Activated CD4-positive, alpha-beta T cell treated with anti-CD3 and anti-CD28 coated beads, Interleukin-2, amount 10 ng/mL, durations not matched to agents 7 days and 5 days (primary cell): Measurements from ENCODE around the gene DDI1. TPM values are rescaled to one million over a fixed set of nuclear protein-coding genes. Genes with fewer than 3 reads are reported as not detected.

Experiments used
- CTCF ChIA-PET: fragments of 350-600 bp; sonication (Branson Sonifier 250); formaldehyde crosslinking; loops from one replicate; lab custom pipeline; 2021; ENCODE audit warnings: antibody characterized with exemption; lab: Charles Lee
- POLR2A ChIA-PET: fragments of 350-600 bp; sonication (Branson Sonifier 250); formaldehyde crosslinking; loops from one replicate; lab custom pipeline; 2021; ENCODE audit warnings: antibody characterized with exemption; lab: Charles Lee
- DNase-seq: peaks from one replicate; pipeline ENCODE4 v3.0.0-alpha.2; 2020
- H3K27ac Mint-ChIP-seq: one replicate; pipeline ENCODE4 v1.8.0; 2021; ENCODE audit warnings: mild to moderate bottlenecking, moderate library complexity, mixed read lengths
- H3K27me3 Mint-ChIP-seq: one replicate; pipeline ENCODE4 v1.8.0; 2021; ENCODE audit warnings: mixed read lengths
- H3K36me3 Mint-ChIP-seq: one replicate; pipeline ENCODE4 v1.8.0; 2021; ENCODE audit warnings: low read depth, mixed read lengths
- H3K4me1 Mint-ChIP-seq: one replicate; pipeline ENCODE4 v1.8.0; 2021; ENCODE audit warnings: mixed read lengths
- H3K4me3 Mint-ChIP-seq: one replicate; pipeline ENCODE4 v1.8.0; 2021; ENCODE audit warnings: mild to moderate bottlenecking, moderate library complexity, mixed read lengths
- H3K9me3 Mint-ChIP-seq: one replicate; pipeline ENCODE4 v1.8.0; 2021; ENCODE audit warnings: mixed read lengths
- total RNA-seq, 2 experiments: library from RNA; stranded (reverse); gene quantifications; one replicate each; pipeline ENCODE4 v1.2.3, GENCODE V29; 2021

The DDI1 gene
- total RNA-seq, 2 experiments from 2014 or later = not detected

GRCh38 chr11:104073950-104074705, 37.7 kb downstream of the DDI1 start:
- DNase-seq = no peak
- Mint-ChIP-seq H3K36me3 (no peaks in the 10 kb centered on the region), H3K9me3 (no peaks in the 10 kb centered on the region), H3K27me3 (no peaks in the 10 kb centered on the region), H3K4me1 (no peaks in the 10 kb centered on the region), H3K27ac (no peak overlapping the region), H3K4me3 (no peak overlapping the region)
- POLR2A ChIA-PET = no interaction called here
- CTCF ChIA-PET = no interaction called here

- CTCF ChIA-PET = no interaction called here
Observed at GRCh38 chr11:104075091-104075490, 38.7 kb downstream of the DDI1 start.

DNA sequence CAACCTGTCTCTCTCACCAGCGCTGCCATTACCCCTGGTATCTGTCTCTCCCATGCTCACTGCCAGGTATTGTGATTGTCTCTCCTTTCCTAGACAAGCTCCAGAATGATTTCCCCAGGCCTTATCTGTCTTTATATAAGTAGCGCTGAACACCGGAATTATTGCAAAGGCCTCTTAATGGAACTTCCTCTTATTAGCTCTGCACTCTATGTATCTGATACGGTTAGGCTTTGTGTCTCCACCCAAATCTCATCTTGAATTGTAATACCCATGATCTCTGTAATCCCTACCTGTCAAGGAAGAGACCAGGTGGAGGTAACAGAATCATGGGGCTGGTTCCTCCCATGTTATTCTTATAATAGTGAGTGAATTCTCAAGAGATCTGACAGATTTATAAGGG, 39.3 kb downstream of the DDI1 start:
- no peak overlapping the region for H3K4me3 Mint-ChIP-seq
- DNase-seq = no peak
- POLR2A ChIA-PET = no interaction called here
- H3K27me3 Mint-ChIP-seq = no peaks in the 10 kb centered on the region
- CTCF ChIA-PET = no interaction called here
- H3K4me1 Mint-ChIP-seq = no peaks in the 10 kb centered on the region
- no peaks in the 10 kb centered on the region for H3K9me3 Mint-ChIP-seq
- no peak overlapping the region for H3K27ac Mint-ChIP-seq
- no peaks in the 10 kb centered on the region for H3K36me3 Mint-ChIP-seq

More at GRCh38 chr11:104075091-104075490, 38.7 kb downstream of the DDI1 start:
- H3K27me3 Mint-ChIP-seq = no peaks in the 10 kb centered on the region
- POLR2A ChIA-PET = no interaction called here
- no peaks in the 10 kb centered on the region for H3K9me3 Mint-ChIP-seq
- H3K36me3 Mint-ChIP-seq = no peaks in the 10 kb centered on the region
- H3K4me1 Mint-ChIP-seq = no peaks in the 10 kb centered on the region
- no peak overlapping the region for H3K4me3 Mint-ChIP-seq
- no peak overlapping the region for H3K27ac Mint-ChIP-seq
- no peak for DNase-seq

DNA sequence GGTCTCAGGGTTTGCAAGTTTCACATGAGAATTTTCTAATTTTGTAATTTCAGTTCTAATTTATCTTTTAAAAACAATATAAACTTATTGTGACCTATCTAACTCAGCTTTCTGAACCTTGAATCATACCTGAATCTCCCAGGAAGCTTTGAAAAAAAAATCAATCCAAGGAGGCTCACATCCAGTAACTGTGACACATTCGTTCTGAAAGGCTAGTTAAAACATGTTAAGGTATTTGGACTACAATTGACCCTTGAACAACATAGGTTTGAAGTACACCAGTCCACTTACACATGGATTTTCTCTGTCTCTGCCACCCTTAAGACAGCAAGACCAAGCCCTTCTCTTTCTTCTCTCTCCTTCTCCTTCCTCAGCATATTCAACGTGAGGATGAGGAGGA, 40.0 kb downstream of the DDI1 start:
- DNase-seq = no peak
- H3K9me3 Mint-ChIP-seq = no peaks in the 10 kb centered on the region
- CTCF ChIA-PET = no interaction called here
- H3K4me1 Mint-ChIP-seq = no peaks in the 10 kb centered on the region
- no peak overlapping the region for H3K27ac Mint-ChIP-seq
- POLR2A ChIA-PET = no interaction called here
- H3K27me3 Mint-ChIP-seq = no peaks in the 10 kb centered on the region
- H3K4me3 Mint-ChIP-seq = no peak overlapping the region
- no peaks in the 10 kb centered on the region for H3K36me3 Mint-ChIP-seq

DNA sequence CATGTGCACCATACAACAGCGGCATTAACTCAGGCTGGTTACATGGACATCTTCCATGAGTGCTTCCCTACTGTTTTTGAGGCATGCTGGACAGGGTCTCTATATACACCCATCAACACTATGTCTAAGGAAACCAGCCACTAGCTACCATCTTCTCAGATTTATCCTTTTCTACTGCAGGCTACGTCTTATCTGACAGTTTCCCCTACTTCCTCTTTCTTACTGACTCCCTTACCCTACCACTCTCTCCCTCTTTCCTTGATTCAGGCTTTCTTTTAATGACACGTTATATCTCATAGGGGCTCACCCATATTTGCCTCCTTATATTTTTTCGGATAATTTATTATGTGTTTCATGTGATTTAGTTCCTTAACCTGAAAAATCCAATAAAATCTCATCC, 41.8 kb downstream of the DDI1 start:
- ChIA-PET POLR2A (no interaction called here), CTCF (no interaction called here)
- no peak overlapping the region for H3K4me3 Mint-ChIP-seq
- H3K27me3 Mint-ChIP-seq = no peaks in the 10 kb centered on the region
- no peak overlapping the region for H3K27ac Mint-ChIP-seq
- DNase-seq = no peak
- H3K9me3 Mint-ChIP-seq = no peaks in the 10 kb centered on the region
- no peaks in the 10 kb centered on the region for H3K36me3 Mint-ChIP-seq
- H3K4me1 Mint-ChIP-seq = no peaks in the 10 kb centered on the region

- Mint-ChIP-seq H3K4me1 (no peaks in the 10 kb centered on the region), H3K36me3 (no peaks in the 10 kb centered on the region), H3K27me3 (no peaks in the 10 kb centered on the region), H3K27ac (no peak overlapping the region), H3K9me3 (no peaks in the 10 kb centered on the region), H3K4me3 (no peak overlapping the region)
- CTCF ChIA-PET = no interaction called here
- POLR2A ChIA-PET = no interaction called here
- DNase-seq = no peak
Observed at GRCh38 chr11:104078995-104079394, 42.6 kb downstream of the DDI1 start.

DNA sequence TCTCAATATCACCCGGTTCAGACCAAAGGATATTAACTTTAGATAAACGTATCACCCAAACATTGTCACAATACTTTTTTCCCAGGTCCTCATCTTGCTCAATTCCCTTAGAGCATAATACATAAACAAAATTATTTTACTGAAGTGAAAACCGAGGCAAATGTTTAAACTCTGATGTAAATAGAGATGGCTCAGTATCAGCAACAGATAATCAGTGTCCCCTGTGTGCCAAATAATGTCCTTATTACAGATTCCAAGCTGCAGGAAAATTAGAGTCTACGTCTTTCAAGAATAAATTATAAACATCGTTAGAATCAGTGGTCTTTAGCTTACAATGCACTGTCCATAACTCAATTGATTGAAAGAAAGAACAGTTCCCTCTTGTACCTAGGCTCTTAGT, 50.2 kb downstream of the DDI1 start:
- no peaks in the 10 kb centered on the region for H3K27me3 Mint-ChIP-seq
- no peak for DNase-seq
- no peaks in the 10 kb centered on the region for H3K9me3 Mint-ChIP-seq
- ChIA-PET POLR2A (no interaction called here), CTCF (interaction anchor here (0.7 kb wide), 1 partner anchor 106 kb away, joined by 4 read pairs; no protein-coding TSS in a partner anchor)
- no peak overlapping the region for H3K4me3 Mint-ChIP-seq
- H3K4me1 Mint-ChIP-seq = no peaks in the 10 kb centered on the region
- no peaks in the 10 kb centered on the region for H3K36me3 Mint-ChIP-seq
- no peak overlapping the region for H3K27ac Mint-ChIP-seq

Other genes starting within 250 kb of the DDI1 start
- not detected for gene PDGFD, start 127.5 kb downstream of the DDI1 start, total RNA-seq